HG03039 (cell line): ENCODE measurements around the gene NCKIPSD.

Experiments used
- ATAC-seq: cut with Tn5 transposase; IDR thresholded peaks from one replicate; pipeline ENCODE4 v1.9.1; 2021; ENCODE audit warnings: mild to moderate bottlenecking, moderate library complexity; ENCODE audit not compliant: unreplicated experiment

The NCKIPSD gene

DNA sequence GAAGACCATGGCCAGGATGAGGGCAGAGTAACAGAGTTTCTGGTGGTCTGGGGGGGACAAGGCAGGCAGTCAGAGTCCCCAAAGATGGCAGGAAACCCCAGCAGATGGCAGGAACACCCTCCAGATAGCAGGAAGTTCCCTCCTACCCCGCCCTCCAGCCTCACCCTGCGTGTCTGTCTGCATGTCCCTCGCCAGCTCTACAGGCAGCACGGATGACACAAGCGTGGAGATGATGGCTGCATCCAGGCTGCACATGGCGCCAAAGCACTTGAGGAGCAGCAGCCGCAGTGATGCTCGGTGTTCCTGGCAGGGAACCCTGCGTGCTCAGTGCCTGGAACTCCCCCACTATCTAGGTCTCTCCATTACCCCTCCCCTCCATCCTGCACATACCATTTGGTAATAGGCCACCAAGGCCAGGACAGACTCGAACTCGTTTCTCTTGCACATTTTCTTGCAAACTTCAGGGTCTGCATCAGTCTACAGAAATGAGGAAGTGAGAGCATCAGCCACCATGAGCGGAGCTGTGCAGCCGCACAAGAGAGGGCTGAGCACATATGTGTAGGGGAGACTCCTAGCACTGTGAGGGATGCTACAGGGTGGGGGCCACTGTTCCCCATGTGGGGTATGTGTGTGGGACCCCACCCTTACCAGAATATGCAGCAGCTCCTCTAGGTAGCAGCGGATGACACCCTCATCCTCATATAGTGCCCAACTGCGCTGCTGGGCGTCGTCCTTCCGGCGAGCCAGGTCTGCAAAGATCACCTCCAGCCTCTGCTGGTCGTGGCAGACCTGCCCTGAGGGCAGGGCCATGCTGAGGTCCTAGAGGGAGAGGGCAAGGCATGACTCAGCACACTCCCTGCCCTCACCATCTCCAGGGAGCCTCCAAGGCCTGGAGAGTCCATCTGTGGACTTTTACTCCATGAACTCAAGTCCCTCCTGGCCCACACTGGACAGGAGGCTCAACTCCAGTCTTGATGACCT is 6.0 kb downstream of the NCKIPSD start:
- no peak for ATAC-seq

GRCh38 chr3:48678566-48679380 is 6.9 kb downstream of the NCKIPSD start:
- no peak for ATAC-seq

GRCh38 chr3:48678056-48678455 is 7.7 kb downstream of the NCKIPSD start:
- ATAC-seq = no peak

DNA sequence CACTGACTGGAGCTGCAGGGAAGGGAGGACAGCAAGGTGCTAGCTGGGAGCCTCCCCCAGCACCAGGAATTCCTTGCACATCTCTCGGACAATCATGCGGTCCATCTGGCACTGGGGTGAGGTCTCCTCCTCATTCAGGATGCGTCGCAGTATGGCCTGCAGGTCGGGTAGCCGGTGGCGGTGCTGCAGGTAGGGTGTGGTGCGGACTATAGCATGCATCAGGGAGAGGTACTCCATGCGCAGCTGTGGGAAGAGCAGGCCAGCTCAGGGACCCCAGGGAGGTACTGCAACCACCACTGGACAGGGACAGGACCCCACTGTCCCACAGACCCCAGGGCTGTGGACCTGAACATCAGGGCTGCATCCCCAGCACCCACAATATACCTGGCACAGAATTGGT is 11.2 kb downstream of the NCKIPSD start:
- ATAC-seq = no peak

DNA sequence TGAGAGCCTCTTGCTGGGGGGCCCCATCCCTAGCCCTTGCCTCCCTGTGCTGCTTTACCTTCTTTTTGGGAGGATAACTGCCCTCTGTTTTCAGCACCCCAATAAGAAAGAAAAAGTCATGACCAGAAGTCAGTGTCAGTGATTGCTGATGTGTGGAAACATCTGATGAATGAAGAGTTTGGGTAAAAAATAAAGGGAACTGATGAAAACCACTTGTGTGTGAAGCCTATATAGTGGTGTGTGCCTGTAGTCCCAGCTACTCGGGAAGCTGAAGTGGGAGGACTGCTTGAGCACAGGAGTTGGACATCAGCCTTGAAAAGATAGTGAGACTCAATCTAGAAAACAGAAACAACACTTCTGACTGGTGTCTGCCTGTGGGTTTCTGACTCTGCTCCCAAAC is 13.2 kb downstream of the NCKIPSD start:
- no peak for ATAC-seq

DNA sequence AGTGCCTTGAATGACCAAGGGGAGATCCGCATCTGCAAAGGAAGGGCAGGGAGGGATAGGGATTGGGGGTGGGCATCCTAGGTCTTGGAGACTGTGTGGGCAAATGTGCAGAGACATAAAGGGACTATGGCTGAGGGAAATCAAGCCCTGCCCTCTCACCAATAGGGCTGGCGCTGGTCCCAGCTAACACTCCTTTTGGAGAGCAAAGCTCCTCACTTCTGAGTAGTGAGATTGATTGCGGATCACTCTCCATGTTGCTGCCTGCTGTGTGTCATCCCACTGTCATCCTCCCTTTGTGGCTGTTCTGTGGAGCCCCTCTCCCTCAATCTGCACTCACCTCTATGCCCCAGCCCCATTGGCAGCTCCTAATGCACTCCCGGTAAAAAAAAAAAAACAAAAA is 20.8 kb downstream of the NCKIPSD start:
- ATAC-seq = no peak

DNA sequence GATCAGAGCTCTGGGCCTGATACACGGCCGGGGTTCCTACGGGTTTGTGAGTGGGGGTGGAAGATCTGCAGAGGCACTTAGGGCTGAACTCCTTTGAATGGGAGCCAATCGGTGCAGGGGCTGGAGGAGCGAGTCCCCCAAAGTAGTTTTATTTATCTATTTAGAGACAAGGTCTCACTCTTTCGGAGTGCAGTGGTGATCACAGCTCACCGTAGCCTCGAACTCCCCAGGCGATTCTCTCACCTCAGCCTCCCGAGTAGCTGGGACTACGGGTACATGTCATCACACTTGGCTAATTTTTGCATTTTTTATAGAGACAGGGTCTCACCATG is 21.4 kb downstream of the NCKIPSD start:
- ATAC-seq = no peak

GRCh38 chr3:48663489-48664312 is 22.0 kb downstream of the NCKIPSD start:
- peak; percentile 75 for ATAC-seq

- no peak for ATAC-seq
These were observed 22.8 kb downstream of the NCKIPSD start, which contains the start of gene CELSR3 for GRCh38 chr3:48662753-48663488. Gene CELSR3 (minus strand): TSS chr3:48662886. CDS start chr3:48662634, 252 bp downstream.

DNA sequence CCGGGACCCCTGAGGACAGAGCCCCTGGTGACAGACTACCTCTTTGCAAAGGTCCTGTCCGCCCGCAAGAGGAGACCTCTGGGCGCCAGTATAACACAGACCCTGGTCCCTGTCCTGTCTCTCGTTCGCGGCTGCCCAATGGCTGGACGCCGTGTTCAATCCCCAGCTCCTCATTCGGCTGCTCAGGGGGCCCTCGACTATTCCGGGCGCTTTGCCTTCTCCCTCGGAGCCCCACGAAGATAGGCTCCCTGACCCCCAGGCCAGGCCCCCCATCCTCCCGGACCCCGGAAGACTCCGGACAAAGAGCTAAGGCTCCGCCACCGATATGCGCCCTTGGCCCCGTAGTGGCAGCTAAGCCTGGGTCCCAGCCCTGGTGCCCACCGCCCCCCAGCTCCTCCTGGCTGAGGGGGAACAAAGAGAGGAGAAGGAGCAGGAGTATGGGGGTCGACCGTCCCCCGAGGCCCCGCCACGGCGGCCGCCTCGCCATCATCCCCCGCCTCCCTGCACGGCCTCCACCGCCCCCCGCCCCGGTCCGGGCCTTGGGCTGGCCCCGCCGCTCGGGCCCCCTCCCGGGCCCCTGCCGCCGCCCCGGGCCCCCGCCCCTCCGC is 23.5 kb downstream of the NCKIPSD start:
- no peak for ATAC-seq

GRCh38 chr3:48661501-48662144 is 24.1 kb downstream of the NCKIPSD start:
- no peak for ATAC-seq

- no peak for ATAC-seq
These were observed 24.8 kb downstream of the NCKIPSD start for GRCh38 chr3:48660800-48661400.

DNA sequence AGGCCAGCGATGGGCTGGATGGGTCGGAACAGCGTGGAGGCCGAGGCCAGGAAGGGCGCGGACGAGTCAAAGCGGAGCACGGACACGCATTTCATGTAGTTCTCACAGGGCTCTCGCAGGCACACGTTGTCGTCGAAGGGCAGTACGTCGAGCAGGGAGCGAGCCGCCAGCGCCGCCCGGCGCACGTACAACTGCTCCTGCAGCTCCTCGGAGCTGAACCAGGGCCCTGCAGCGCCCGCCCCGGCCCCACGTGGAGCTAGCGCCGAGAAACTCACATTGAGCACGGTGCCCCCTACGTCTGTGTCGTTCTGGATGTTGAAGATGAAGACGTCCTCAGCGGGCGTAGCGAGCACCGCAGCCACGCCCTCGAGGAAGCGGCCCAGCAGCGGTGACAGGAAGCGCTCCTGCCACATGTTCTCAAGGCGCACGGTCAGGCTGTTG is 28.9 kb downstream of the NCKIPSD start:
- ATAC-seq = no peak

DNA sequence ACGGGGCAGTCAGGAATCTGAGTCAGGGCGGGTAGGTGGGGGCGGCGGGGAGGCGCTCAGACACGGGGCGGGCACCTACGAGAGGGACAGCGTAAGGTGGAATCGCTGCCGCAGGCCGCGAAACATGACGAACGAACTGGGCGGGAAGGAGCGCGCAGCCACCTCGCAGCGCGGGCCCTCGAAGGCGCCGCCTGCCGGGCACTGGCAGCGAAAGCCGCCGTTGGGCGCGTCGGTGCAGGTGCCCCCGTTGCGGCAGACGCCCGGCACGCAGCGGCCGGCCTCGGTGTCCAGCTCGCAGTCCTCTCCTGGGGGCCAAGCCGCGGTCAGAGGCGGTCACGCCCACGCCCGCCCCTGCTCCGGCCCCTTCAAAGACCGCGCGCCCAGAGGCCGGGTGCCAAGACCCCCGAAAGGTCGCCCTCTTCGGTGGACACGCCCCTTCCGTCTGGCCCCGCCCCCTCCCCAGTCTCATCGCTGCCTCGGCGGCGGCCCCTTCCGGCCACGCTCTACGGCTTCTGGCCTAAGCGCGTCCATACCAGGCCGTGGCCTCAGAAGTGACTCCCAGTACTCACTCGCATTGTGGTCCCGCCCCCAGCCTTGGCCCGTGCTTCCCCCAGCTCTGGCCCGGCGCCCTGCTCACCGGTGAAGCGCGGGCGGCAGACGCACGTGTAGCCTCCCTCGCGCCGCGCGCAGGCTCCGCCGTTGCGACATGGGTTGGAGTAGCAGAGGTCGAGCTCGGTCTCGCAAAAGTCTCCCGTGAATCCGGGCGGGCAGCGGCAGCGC is 29.5 kb downstream of the NCKIPSD start:
- no peak for ATAC-seq

- no peak for ATAC-seq
These were observed 30.1 kb downstream of the NCKIPSD start for GRCh38 chr3:48655606-48656005.

- no peak for ATAC-seq
These were observed 30.7 kb downstream of the NCKIPSD start for GRCh38 chr3:48655063-48655462.

GRCh38 chr3:48652923-48653715 is 32.6 kb downstream of the NCKIPSD start:
- no peak for ATAC-seq
